Fibroblast of lung (primary cell): ENCODE results near the gene ZFR. TPM values are rescaled to one million over a fixed set of nuclear protein-coding genes. Genes with fewer than 3 reads are reported as not detected.

Experiments used
- DNase-seq, 2 donors: peaks; one replicate each; pipeline versions ENCODE4 v3.0.0 to v3.0.0-alpha.2; 2010; ENCODE audit warnings: low read depth in 2 of 2
- H2AFZ ChIP-seq: 2 replicates; pipeline ENCODE4 v1.5.1; 2012; ENCODE audit warnings: low read length, control low read depth, inconsistent platforms
- H3K27ac ChIP-seq: 2 replicates; pipeline ENCODE4 v1.5.1; 2011; ENCODE audit warnings: low read length, control low read depth; ENCODE audit not compliant: insufficient read depth
- H3K27me3 ChIP-seq: 2 replicates; pipeline ENCODE4 v1.5.1; 2011; ENCODE audit warnings: mild to moderate bottlenecking, low read length; ENCODE audit not compliant: control insufficient read depth, insufficient read depth
- H3K36me3 ChIP-seq: 2 replicates; pipeline ENCODE4 v1.5.1; 2011; ENCODE audit warnings: low read length; ENCODE audit not compliant: control insufficient read depth, insufficient read depth
- H3K4me1 ChIP-seq: 2 replicates; pipeline ENCODE4 v1.5.1; 2011; ENCODE audit warnings: low read length; ENCODE audit not compliant: control insufficient read depth, insufficient read depth; ENCODE audit errors: extremely low read depth
- H3K4me2 ChIP-seq: 2 replicates; pipeline ENCODE4 v1.5.1; 2011; ENCODE audit warnings: low read length, control low read depth; ENCODE audit not compliant: insufficient read depth; ENCODE audit errors: extremely low read depth
- H3K4me3 ChIP-seq, 4 experiments: fragments of 200-600 bp in 1 of 4; sonication (generic) in 1 of 4; replicated peaks in 1 of 4; 2 replicates each; pipeline ENCODE4 v1.5.1; 2011 to 2016; ENCODE audit warnings: low read length in 4 of 4, low read depth in 3 of 4, mild to moderate bottlenecking in 3 of 4, control low read depth in 2 of 4, inconsistent platforms in 1 of 4, mixed read lengths in 1 of 4; ENCODE audit not compliant: insufficient read depth in 1 of 4; ENCODE audit errors: control extremely low read depth in 1 of 4
- H3K79me2 ChIP-seq: 2 replicates; pipeline ENCODE4 v1.5.1; 2012; ENCODE audit warnings: mild to moderate bottlenecking, low read length, inconsistent platforms; ENCODE audit not compliant: control insufficient read depth, insufficient read depth
- H3K9ac ChIP-seq: 2 replicates; pipeline ENCODE4 v1.5.1; 2011; ENCODE audit warnings: mild to moderate bottlenecking, low read length, control low read depth; ENCODE audit not compliant: insufficient read depth
- H3K9me3 ChIP-seq: 2 replicates; pipeline ENCODE4 v1.5.1; 2012; ENCODE audit warnings: low read depth, low read length; ENCODE audit not compliant: control insufficient read depth, insufficient read depth
- H4K20me1 ChIP-seq: 2 replicates; pipeline ENCODE4 v1.5.1; 2011; ENCODE audit warnings: low read length; ENCODE audit not compliant: control insufficient read depth, insufficient read depth; ENCODE audit errors: extremely low read depth
- CTCF ChIP-seq, 2 donors: IDR thresholded peaks in 1 of 2; conservative IDR thresholded peaks in 1 of 2; 1 replicate in 1 of 2; 2 replicates in 1 of 2; pipeline ENCODE4 v1.5.1; 2011 to 2012; ENCODE audit warnings: low read length in 2 of 2, control low read depth in 1 of 2, inconsistent platforms in 1 of 2, low read depth in 1 of 2, mild to moderate bottlenecking in 1 of 2
- EZH2 ChIP-seq: IDR thresholded peaks from 2 replicates; pipeline ENCODE4 v1.5.1; 2012; ENCODE audit warnings: low read length, control low read depth, mild to moderate bottlenecking; ENCODE audit errors: missing control alignments
- polyA plus RNA-seq, 2 donors: library from polyadenylated mRNA; depleted of rRNA in 1 of 2; stranded (reverse) in 1 of 2; unstranded in 1 of 2; fragments of >200 nt; gene quantifications; 2 replicates each; pipeline ENCODE4 v1.2.1, GENCODE V29; 2011 to 2012; ENCODE audit warnings: missing spikeins in 1 of 2
- total RNA-seq: library from RNA; depleted of rRNA; stranded (reverse); fragments of >200 nt; gene quantifications from 2 replicates; pipeline ENCODE4 v1.2.1, GENCODE V29; 2014

ZFR gene
- total and polyA plus RNA-seq, 2 donors (not counting 1 experiment from before 2014, with no cell fraction given) = 56.8 to 113 TPM

DNA sequence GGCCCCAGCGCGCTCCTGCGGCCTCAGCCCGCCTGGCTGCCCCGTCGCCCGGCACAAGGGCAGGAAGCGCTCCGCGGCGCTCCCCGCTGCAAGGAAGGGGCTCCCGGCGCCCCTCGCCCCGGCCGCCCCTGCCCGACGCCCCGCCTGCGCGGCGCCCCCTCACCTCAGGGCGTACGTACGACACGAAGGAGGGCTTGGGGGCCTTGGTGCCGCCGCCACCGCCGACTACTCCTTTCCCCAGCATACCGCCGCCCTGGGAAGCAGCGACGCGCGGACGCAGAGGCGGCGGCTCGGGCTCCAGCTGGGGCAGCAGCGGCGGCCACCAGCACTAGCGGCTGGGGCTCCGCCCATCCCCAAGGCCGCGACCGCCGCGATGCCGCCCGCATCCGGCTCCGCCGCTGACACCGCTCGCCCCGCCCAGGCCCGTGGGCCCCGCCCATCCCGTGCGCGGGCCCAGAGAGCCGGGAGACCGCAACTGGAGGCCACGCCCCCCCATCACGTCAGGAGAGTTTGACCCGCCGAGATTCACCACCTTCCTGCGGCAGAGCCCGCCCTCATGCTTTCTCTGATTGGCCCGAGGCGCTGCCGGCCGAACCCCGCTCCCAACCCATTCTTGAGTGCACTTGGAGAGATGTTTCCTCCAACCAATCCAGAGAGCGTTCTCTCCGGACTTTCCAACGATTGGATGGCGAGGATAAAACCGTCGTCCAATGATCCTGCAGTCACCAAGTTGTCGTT is 131.8 kb downstream of the ZFR start, which contains the start of gene MTMR12:
MTMR12 (minus strand) TSS at position 345 of the 738 bp plus-strand sequence; CDS start at position 244, 101 bp downstream.
- no peak for TF ChIP-seq CTCF (conservative IDR thresholded peaks at IDR 0.05 in 1 of 2, IDR thresholded peaks at IDR 0.05 in 1 of 2; ENCODE audit: low read depth in 1 of 2, low read length in 2 of 2)
- TF ChIP-seq EZH2 = no peak
- peaks cover 5% of the 10 kb centered on the region for H3K4me1 ChIP-seq
- H3K79me2 ChIP-seq = peaks cover 31% of the 10 kb centered on the region
- no peaks in the 10 kb centered on the region for H3K9me3 ChIP-seq
- peak within 1 kb of the TSS; percentile 76 to 84 (median 83) for H3K4me3 ChIP-seq
- no peaks in the 10 kb centered on the region for H3K36me3 ChIP-seq
- peak; percentile 99 for DNase-seq
- peak within 1 kb of the TSS; percentile 83 for H3K4me2 ChIP-seq
- no peaks in the 10 kb centered on the region for H3K27me3 ChIP-seq
- peak within 1 kb of the TSS; percentile 85 for H3K27ac ChIP-seq
- H2AFZ ChIP-seq = peak within 1 kb of the TSS; percentile 45
- no peaks in the 10 kb centered on the region for H4K20me1 ChIP-seq
- H3K9ac ChIP-seq = peak within 1 kb of the TSS; percentile 92

DNA sequence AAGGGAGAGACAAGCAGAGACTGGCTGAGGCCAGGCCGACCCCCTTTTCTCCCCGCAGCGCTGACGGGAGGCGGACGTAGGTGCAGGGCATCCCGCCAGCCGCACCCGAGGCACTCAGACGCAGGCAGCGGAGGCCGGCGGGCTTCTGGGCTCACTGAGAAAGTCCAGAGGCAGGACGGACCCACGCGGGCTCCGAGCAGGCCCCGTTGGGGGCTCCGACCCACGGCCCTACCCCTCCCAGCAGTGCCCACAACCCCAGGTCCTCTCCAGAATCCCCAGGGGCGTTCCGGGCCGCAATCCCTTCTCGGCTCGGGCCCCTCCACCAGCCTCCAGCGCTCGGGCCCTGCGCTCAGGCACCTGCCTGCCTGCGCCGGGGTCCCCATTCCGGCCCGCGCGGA is 132.3 kb downstream of the ZFR start:
- H2AFZ ChIP-seq = peak overlapping the region; percentile 19
- H3K27me3 ChIP-seq = no peaks in the 10 kb centered on the region
- peak overlapping the region; percentile 85 for H3K27ac ChIP-seq
- peaks cover 5% of the 10 kb centered on the region for H3K4me1 ChIP-seq
- TF ChIP-seq CTCF (conservative IDR thresholded peaks at IDR 0.05 in 1 of 2, IDR thresholded peaks at IDR 0.05 in 1 of 2; ENCODE audit: low read depth in 1 of 2, low read length in 2 of 2) (no peak), EZH2 (no peak)
- no peaks in the 10 kb centered on the region for H4K20me1 ChIP-seq
- H3K9ac ChIP-seq = peak overlapping the region; percentile 92
- H3K4me2 ChIP-seq = peak overlapping the region; percentile 83
- no peaks in the 10 kb centered on the region for H3K36me3 ChIP-seq
- no peaks in the 10 kb centered on the region for H3K9me3 ChIP-seq
- peak overlapping the region; percentile 61 to 84 (median 83) for H3K4me3 ChIP-seq
- peaks cover 33% of the 10 kb centered on the region for H3K79me2 ChIP-seq
- peak; percentile 61 to 74 for DNase-seq

DNA sequence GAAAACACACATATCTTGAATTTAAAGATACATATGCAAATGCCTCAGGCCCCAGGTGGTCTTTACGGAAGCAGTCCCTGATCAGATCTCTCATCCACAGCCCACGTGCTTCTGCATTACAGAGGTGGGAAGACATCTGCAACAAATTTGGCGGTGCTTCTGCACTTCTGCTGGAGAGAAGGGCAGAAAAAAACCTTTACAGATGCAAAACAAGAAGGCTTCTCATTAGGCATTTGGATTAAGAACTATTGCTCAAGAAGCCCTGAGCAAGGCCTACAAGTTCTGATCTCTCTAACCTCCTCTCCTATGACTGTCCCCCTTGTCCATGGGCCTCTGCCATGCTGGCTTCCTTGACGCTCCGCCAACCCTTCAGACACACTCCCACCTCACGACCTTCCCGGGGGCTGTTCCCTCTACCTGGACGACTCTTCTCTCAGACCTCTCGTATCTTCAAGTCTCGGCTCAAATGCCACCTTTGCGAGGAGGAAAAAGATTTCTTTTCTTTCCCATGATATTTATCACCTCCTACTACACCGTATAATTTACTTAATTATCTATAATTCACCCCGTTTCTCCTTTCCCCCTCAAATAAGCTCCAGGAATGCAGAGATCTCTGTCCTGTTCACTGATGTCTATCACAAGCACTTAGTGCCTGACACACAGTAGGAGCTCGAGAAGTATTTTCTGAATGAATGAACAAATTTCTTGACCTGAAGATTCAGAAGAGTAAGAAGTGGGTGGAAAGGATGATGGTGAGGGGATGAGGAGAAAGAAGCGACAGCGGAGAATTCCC is 132.9 kb downstream of the ZFR start:
- peak overlapping the region; percentile 85 for H3K27ac ChIP-seq
- no peak for DNase-seq

More for the DNA sequence above, 132.9 kb downstream of the ZFR start:
- H3K4me1 ChIP-seq = peaks cover 5% of the 10 kb centered on the region
- H3K36me3 ChIP-seq = no peaks in the 10 kb centered on the region
- H3K79me2 ChIP-seq = peaks cover 34% of the 10 kb centered on the region
- TF ChIP-seq CTCF (conservative IDR thresholded peaks at IDR 0.05 in 1 of 2, IDR thresholded peaks at IDR 0.05 in 1 of 2; ENCODE audit: low read depth in 1 of 2, low read length in 2 of 2) (no peak), EZH2 (no peak)
- peak overlapping the region; percentile 19 for H2AFZ ChIP-seq
- H3K9ac ChIP-seq = peak overlapping the region; percentile 92
- no peaks in the 10 kb centered on the region for H4K20me1 ChIP-seq
- H3K4me2 ChIP-seq = peak overlapping the region; percentile 83
- H3K9me3 ChIP-seq = no peaks in the 10 kb centered on the region
- peak overlapping the region; percentile 61 to 84 (median 83) for H3K4me3 ChIP-seq
- no peaks in the 10 kb centered on the region for H3K27me3 ChIP-seq
